H1 (cell line): ENCODE data around the gene ZBTB2. TPM values are rescaled to one million over a fixed set of nuclear protein-coding genes. Genes with fewer than 3 reads are reported as not detected.

Experiments used
- CTCF ChIA-PET: fragments of 300-600 bp; sonication (Branson Sonifier 250); formaldehyde crosslinking; loops from one replicate; lab custom pipeline; 2021; ENCODE audit not compliant: partially characterized antibody; lab: Charles Lee
- POLR2A ChIA-PET: fragments of 300-600 bp; sonication (Branson Sonifier 250); formaldehyde crosslinking; loops from one replicate; lab custom pipeline; 2021; ENCODE audit warnings: inconsistent platforms; ENCODE audit not compliant: partially characterized antibody; lab: Charles Lee
- DNase-seq, 2 experiments: peaks; one replicate each; pipeline versions ENCODE4 v3.0.0 to v3.0.0-alpha.2; 2010 to 2022; ENCODE audit warnings: low spot score in 2 of 2, low read depth in 1 of 2, mixed read lengths in 1 of 2
- FAIRE-seq: peaks from 2 replicates; lab custom pipeline; 2011; peaks lifted over from hg19 to GRCh38; lab: Jason Lieb, UNC
- H2AFZ ChIP-seq: 2 replicates; pipeline ENCODE4 v1.8.1; 2012; ENCODE audit warnings: low read length, inconsistent platforms
- H2AK5ac ChIP-seq: 2 replicates; pipeline ENCODE4 v1.6.1; 2013; ENCODE audit warnings: low read depth, low read length
- H2BK120ac ChIP-seq: replicated peaks from 2 replicates; pipeline ENCODE3; 2013; ENCODE audit warnings: low read depth, low read length, inconsistent platforms
- H2BK12ac ChIP-seq: 2 replicates; pipeline ENCODE4 v1.6.1; 2013; ENCODE audit warnings: low read depth, low read length
- H2BK15ac ChIP-seq: 2 replicates; pipeline ENCODE4 v1.6.1; 2013; ENCODE audit warnings: low read length
- H2BK20ac ChIP-seq: 2 replicates; pipeline ENCODE4 v1.6.1; 2013; ENCODE audit warnings: low read length
- H2BK5ac ChIP-seq: 2 replicates; pipeline ENCODE4 v1.6.1; 2013; ENCODE audit warnings: low read depth, low read length
- H3K14ac ChIP-seq: 2 replicates; pipeline ENCODE4 v1.6.1; 2013; ENCODE audit warnings: inconsistent platforms; ENCODE audit not compliant: insufficient read length
- H3K18ac ChIP-seq: 2 replicates; pipeline ENCODE4 v1.6.1; 2013; ENCODE audit warnings: low read length; ENCODE audit errors: extremely low read depth
- H3K23ac ChIP-seq: 2 replicates; pipeline ENCODE4 v1.6.1; 2013; ENCODE audit warnings: inconsistent platforms; ENCODE audit not compliant: insufficient read length
- H3K23me2 ChIP-seq: 2 replicates; pipeline ENCODE4 v1.6.1; 2013; ENCODE audit warnings: low read depth, low read length
- H3K27ac ChIP-seq: 2 replicates; pipeline ENCODE4 v1.6.1; 2011; ENCODE audit warnings: low read depth, low read length, inconsistent platforms
- H3K27me3 ChIP-seq, 4 experiments: replicated peaks in 1 of 4; 1 replicate in 1 of 4; 2 replicates in 3 of 4; pipeline versions ENCODE4 v1.6.1 to v1.8.1; 2011 to 2013; ENCODE audit warnings: low read length in 3 of 4, mild to moderate bottlenecking in 3 of 4, inconsistent platforms in 2 of 4, mixed read lengths in 2 of 4, moderate library complexity in 1 of 4; ENCODE audit not compliant: control insufficient read depth in 3 of 4, insufficient read depth in 3 of 4; ENCODE audit errors: extremely low read depth in 1 of 4
- H3K36me3 ChIP-seq, 4 experiments: 2 replicates each; pipeline versions ENCODE4 v1.6.1 to v1.8.1; 2011 to 2013; ENCODE audit warnings: mild to moderate bottlenecking in 4 of 4, low read length in 3 of 4, moderate library complexity in 2 of 4, control low read depth in 1 of 4, inconsistent platforms in 1 of 4; ENCODE audit not compliant: insufficient read depth in 4 of 4, control insufficient read depth in 2 of 4
- H3K4ac ChIP-seq: replicated peaks from 2 replicates; pipeline ENCODE3; 2013; ENCODE audit warnings: low read length, low read depth, mixed read lengths, inconsistent platforms; ENCODE audit not compliant: insufficient read length
- H3K4me1 ChIP-seq, 4 experiments: replicated peaks in 1 of 4; 1 replicate in 1 of 4; 2 replicates in 3 of 4; pipeline versions ENCODE4 v1.6.1 to v1.8.1; 2011 to 2013; ENCODE audit warnings: low read length in 3 of 4, inconsistent platforms in 2 of 4, mixed read lengths in 1 of 4; ENCODE audit not compliant: insufficient read depth in 4 of 4, control insufficient read depth in 3 of 4
- H3K4me2 ChIP-seq, 2 experiments: 2 replicates each; pipeline versions ENCODE4 v1.6.1 to v1.8.1; 2011 to 2013; ENCODE audit warnings: low read depth in 2 of 2, low read length in 2 of 2, control low read depth in 1 of 2, inconsistent platforms in 1 of 2, mild to moderate bottlenecking in 1 of 2; ENCODE audit not compliant: insufficient read depth in 1 of 2
- H3K4me3 ChIP-seq, 4 experiments: fragments of 200-600, 300-600 bp in 1 of 4; sonication (generic), shearing (Covaris generic), sonication (Bioruptor Twin) in 1 of 4; 2 replicates each; pipeline versions ENCODE4 v1.5.1 to v1.8.1; 2011 to 2016; ENCODE audit warnings: low read length in 4 of 4, low read depth in 3 of 4, control low read depth in 2 of 4, inconsistent platforms in 2 of 4, mild to moderate bottlenecking in 2 of 4, mixed read lengths in 1 of 4, moderate library complexity in 1 of 4; ENCODE audit not compliant: insufficient read depth in 2 of 4; ENCODE audit errors: extremely low read depth in 1 of 4
- H3K56ac ChIP-seq: replicated peaks from 2 replicates; pipeline ENCODE3; 2013; ENCODE audit warnings: low read depth, mild to moderate bottlenecking, mixed read lengths, low read length, inconsistent platforms; ENCODE audit not compliant: insufficient read length
- H3K79me1 ChIP-seq: 2 replicates; pipeline ENCODE4 v1.6.1; 2013; ENCODE audit warnings: low read depth, low read length, control low read depth
- H3K79me2 ChIP-seq, 2 experiments: 2 replicates each; pipeline versions ENCODE4 v1.6.1 to v1.8.1; 2012 to 2013; ENCODE audit warnings: low read length in 2 of 2, mild to moderate bottlenecking in 2 of 2, inconsistent platforms in 1 of 2; ENCODE audit not compliant: insufficient read depth in 2 of 2, control insufficient read depth in 1 of 2
- H3K9ac ChIP-seq, 4 experiments: replicated peaks in 1 of 4; 1 replicate in 1 of 4; 2 replicates in 3 of 4; pipeline versions ENCODE4 v1.6.1 to v1.8.1; 2011 to 2013; ENCODE audit warnings: low read depth in 3 of 4, low read length in 3 of 4, control low read depth in 2 of 4, mild to moderate bottlenecking in 2 of 4, moderate library complexity in 2 of 4, inconsistent platforms in 1 of 4; ENCODE audit errors: extremely low read depth in 1 of 4
- H3K9me3 ChIP-seq, 2 experiments: 2 replicates each; pipeline versions ENCODE4 v1.6.1 to v1.8.1; 2012 to 2013; ENCODE audit warnings: mild to moderate bottlenecking in 2 of 2, moderate library complexity in 2 of 2, control low read depth in 1 of 2, inconsistent platforms in 1 of 2, low read depth in 1 of 2, low read length in 1 of 2, mixed read lengths in 1 of 2; ENCODE audit not compliant: insufficient read depth in 2 of 2
- H4K20me1 ChIP-seq, 2 experiments: replicated peaks in 1 of 2; 2 replicates each; pipeline versions ENCODE3 to v1.8.1; 2011 to 2013; ENCODE audit warnings: inconsistent platforms in 2 of 2, low read length in 2 of 2, mild to moderate bottlenecking in 1 of 2; ENCODE audit not compliant: insufficient read depth in 2 of 2, control insufficient read depth in 1 of 2
- H4K5ac ChIP-seq: 2 replicates; pipeline ENCODE4 v1.6.1; 2013; ENCODE audit warnings: low read length, low read depth, mixed read lengths, inconsistent platforms; ENCODE audit not compliant: insufficient read length
- H4K8ac ChIP-seq: 2 replicates; pipeline ENCODE4 v1.8.0; 2013; ENCODE audit warnings: mild to moderate bottlenecking, moderate library complexity, low read length, inconsistent platforms; ENCODE audit not compliant: insufficient read depth; ENCODE audit errors: extremely low read depth
- H4K91ac ChIP-seq: replicated peaks from 2 replicates; pipeline ENCODE3; 2013; ENCODE audit warnings: low read length, mixed read lengths, inconsistent platforms; ENCODE audit not compliant: insufficient read length
- CBX8 ChIP-seq: fragments of 300-800, 300-1000 bp; sonication (generic); IDR thresholded peaks from 2 replicates; pipeline ENCODE4 v1.7.1; 2016; ENCODE audit warnings: low read depth, low read length, borderline replicate concordance
- CHD2 ChIP-seq: IDR thresholded peaks from 2 replicates; pipeline ENCODE4 v1.6.1; 2012; ENCODE audit warnings: low read length, improper control_type of control experiment
- NRF1 ChIP-seq: IDR thresholded peaks from 2 replicates; pipeline ENCODE4 v1.6.1; 2011; ENCODE audit warnings: mild to moderate bottlenecking, low read depth, low read length, improper control_type of control experiment
- SRF ChIP-seq: IDR thresholded peaks from 2 replicates; pipeline ENCODE4 v1.6.1; 2011; ENCODE audit warnings: mild to moderate bottlenecking, low read depth, low read length, moderate library complexity
- TBP ChIP-seq: IDR thresholded peaks from 2 replicates; pipeline ENCODE4 v1.6.1; 2011; ENCODE audit warnings: low read depth, low read length, improper control_type of control experiment
- WGBS, 2 experiments: shearing (Covaris generic) in 1 of 2; methylation state at CpG; one replicate each; pipeline versions ENCODE4 v1.1.6 to v1.1.7; 2013 to 2015; ENCODE audit warnings: low lambda C conversion rate in 2 of 2, mixed read lengths in 2 of 2, inconsistent platforms in 1 of 2, low coverage in 1 of 2, missing lambda C conversion rate in 1 of 2; ENCODE audit not compliant: insufficient replicate concordance in 2 of 2, insufficient coverage in 1 of 2, insufficient read length in 1 of 2; ENCODE audit errors: extremely low coverage in 1 of 2, missing lambda C conversion rate in 1 of 2; 5-methylcytosine and 5-hydroxymethylcytosine counted together
- polyA plus RNA-seq, 7 experiments: library from polyadenylated mRNA; depleted of rRNA in 3 of 7; stranded (reverse) in 5 of 7; unstranded in 2 of 7; fragments of >200 nt in 5 of 7; fragments of 200-250 nt in 2 of 7; gene quantifications; 1 replicate in 5 of 7; 2 replicates in 1 of 7; 4 replicates in 1 of 7; pipeline versions ENCODE4 v1.2.1 to v1.2.3, GENCODE V29; 2011 to 2013; ENCODE audit warnings: missing spikeins in 2 of 7, mixed read lengths in 2 of 7
- total RNA-seq: library from RNA; stranded (reverse); fragmentation: NEBNext Ultra II Directional; extraction: Animal tissue kit (Norgen Biotek cat#: 25700); gene quantifications from 2 replicates; pipeline ENCODE4 v1.2.1, GENCODE V29; 2021
- TF ChIP-seq, protein P1 (sequence below): IDR thresholded peaks from 2 replicates; pipeline ENCODE4 v1.6.1; 2011; ENCODE audit warnings: low read length, improper control_type of control experiment

Gene ZBTB2
- total and polyA plus RNA-seq, 2 of the 8 experiments (the other 6 are each of a cell fraction or from before 2014, with no cell fraction given), result 16.1 to 23.7 TPM

DNA sequence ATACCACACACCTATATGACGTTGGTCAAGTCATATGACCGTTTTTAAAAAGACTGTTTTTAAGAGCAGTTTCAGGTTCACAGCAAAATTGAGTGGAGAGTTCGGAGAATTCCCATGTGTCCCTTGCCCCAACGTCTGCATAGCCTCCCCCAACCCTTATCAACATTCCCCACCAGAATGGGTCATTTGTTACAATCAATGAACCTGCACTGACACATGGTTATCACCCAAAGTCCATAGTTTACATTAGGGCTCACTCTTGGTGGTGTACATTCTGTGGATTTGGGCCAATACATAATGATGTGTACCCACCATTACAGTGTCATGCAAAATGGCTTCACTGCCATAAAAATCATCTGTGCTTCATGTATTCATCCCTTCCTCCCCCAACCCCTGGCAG, 52.0 kb downstream of the ZBTB2 start:
- Histone ChIP-seq H3K4me2 (no peak overlapping the region), H2BK12ac (no peak overlapping the region), H3K79me1 (no peaks in the 10 kb centered on the region; the same call in 1 of the 2 replicates), H2BK120ac (no peak overlapping the region), H3K36me3 (no peaks in the 10 kb centered on the region), H2AFZ (no peak overlapping the region)
- no peak for FAIRE-seq
- CTCF ChIA-PET, result interaction anchor here (0.7 kb wide), 1 partner anchor 123 kb away, joined by 3 read pairs; no protein-coding TSS in a partner anchor
- TF ChIP-seq, protein P1, sequence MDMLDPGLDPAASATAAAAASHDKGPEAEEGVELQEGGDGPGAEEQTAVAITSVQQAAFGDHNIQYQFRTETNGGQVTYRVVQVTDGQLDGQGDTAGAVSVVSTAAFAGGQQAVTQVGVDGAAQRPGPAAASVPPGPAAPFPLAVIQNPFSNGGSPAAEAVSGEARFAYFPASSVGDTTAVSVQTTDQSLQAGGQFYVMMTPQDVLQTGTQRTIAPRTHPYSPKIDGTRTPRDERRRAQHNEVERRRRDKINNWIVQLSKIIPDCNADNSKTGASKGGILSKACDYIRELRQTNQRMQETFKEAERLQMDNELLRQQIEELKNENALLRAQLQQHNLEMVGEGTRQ, result no peak
- TF ChIP-seq NRF1 (no peak), SRF (no peak), CBX8 (no peak), CHD2 (no peak), TBP (no peak)
- TF ChIP-seq, all 59 proteins: peak for 0
- Histone ChIP-seq H3K4ac (no peak overlapping the region), H4K5ac (no peak overlapping the region), H3K23me2 (no peaks in the 10 kb centered on the region), H3K56ac (no peak overlapping the region), H2BK5ac (no peak overlapping the region), H3K9ac (no peak overlapping the region), H2BK15ac (no peak overlapping the region), H3K4me3 (no peak overlapping the region), H2BK20ac (no peak overlapping the region), H3K14ac (no peak overlapping the region), H4K91ac (no peak overlapping the region), H3K79me2 (peaks cover 0 to 3% of the 10 kb centered on the region in 2 experiments; a peak in 2 of 4 replicates), H2AK5ac (no peak overlapping the region), H4K20me1 (no peaks in the 10 kb centered on the region), H3K23ac (no peak overlapping the region), H3K27ac (no peak overlapping the region), H4K8ac (no peak overlapping the region), H3K27me3 (no peaks in the 10 kb centered on the region), H3K18ac (no peak overlapping the region), H3K4me1 (no peaks in the 10 kb centered on the region; a peak in 1 of 7 replicates), H3K9me3 (no peaks in the 10 kb centered on the region)
- WGBS, 2 experiments, result 84% methylated on average over 4 of the region's 4 CpGs; no CpG with 5 or more reads in 1 of the 2 experiments
- POLR2A ChIA-PET, result no interaction called here
- no peak for DNase-seq
